VCaP (cell line): ENCODE measurements around the gene HELZ.
"Not testable (repeated sequence)": the region's sequence is repeated elsewhere in the genome, so short reads cannot be mapped to it uniquely, and the experiment has no call there.

Experiments used
- H3K27ac ChIP-seq: fragments of 450-650 bp; 2 replicates; pipeline ENCODE4 v1.5.1; 2017
- CTCF ChIP-seq: fragments of 450-650 bp; conservative IDR thresholded peaks from 2 replicates; pipeline ENCODE4 v1.5.1; 2017; ENCODE audit warnings: mild to moderate bottlenecking, moderate library complexity

Gene HELZ

GRCh38 chr17:67274466-67274865 lies 29.5 kb upstream of the HELZ start:
- no peak overlapping the region for H3K27ac ChIP-seq
- TF ChIP-seq CTCF, result no peak

GRCh38 chr17:67273900-67274299 lies 28.9 kb upstream of the HELZ start:
- TF ChIP-seq CTCF, result no peak
- H3K27ac ChIP-seq, result no peak overlapping the region

GRCh38 chr17:67272312-67273047 lies 27.5 kb upstream of the HELZ start:
- H3K27ac ChIP-seq, result no peak overlapping the region
- no peak for TF ChIP-seq CTCF

GRCh38 chr17:67271187-67271586 lies 26.2 kb upstream of the HELZ start:
- not testable (repeated sequence) for H3K27ac ChIP-seq

GRCh38 chr17:67270416-67270815 lies 25.4 kb upstream of the HELZ start:
- H3K27ac ChIP-seq, result no peak overlapping the region
- TF ChIP-seq CTCF, result no peak

GRCh38 chr17:67266496-67266895 lies 21.5 kb upstream of the HELZ start:
- H3K27ac ChIP-seq, result no peak overlapping the region
- no peak for TF ChIP-seq CTCF

GRCh38 chr17:67265436-67266019 lies 20.5 kb upstream of the HELZ start:
- H3K27ac ChIP-seq, result no peak overlapping the region
- TF ChIP-seq CTCF, result no peak

- TF ChIP-seq CTCF, result no peak
- no peak overlapping the region for H3K27ac ChIP-seq
These were observed 17.6 kb upstream of the HELZ start for GRCh38 chr17:67262435-67263117.
